ENCODE measurements around the gene RELL2.
A peak's percentile ranks its signal among the peaks of the same experiment; 100 is the strongest.

Gene RELL2

GRCh38 chr5:141611289-141611688 lies 25.5 kb upstream of the RELL2 start:
- H3K4me1 ChIP-seq (ENCODE audit: insufficient read depth, low read length), result peaks cover 18% of the 10 kb centered on the region
- H3K9me3 ChIP-seq (ENCODE audit: control insufficient read depth, insufficient read depth, low read length), result no peaks in the 10 kb centered on the region
- H3K36me3 ChIP-seq (ENCODE audit: insufficient read depth, low read length), result peaks cover 4% of the 10 kb centered on the region; the same call in 1 of the 2 replicates
- no peak overlapping the region for H3K9ac ChIP-seq (ENCODE audit: low read depth, low read length)

- peaks cover 28% of the 10 kb centered on the region for H3K4me1 ChIP-seq (ENCODE audit: insufficient read depth, low read length)
- no peak overlapping the region for H3K9ac ChIP-seq (ENCODE audit: low read depth, low read length)
Observed at GRCh38 chr5:141613344-141613743, 23.5 kb upstream of the RELL2 start.

GRCh38 chr5:141615991-141616720 lies 20.6 kb upstream of the RELL2 start:
- Histone ChIP-seq H3K4me1 (ENCODE audit: insufficient read depth, low read length) (peaks cover 25% of the 10 kb centered on the region), H3K9me3 (ENCODE audit: control insufficient read depth, insufficient read depth, low read length) (no peaks in the 10 kb centered on the region), H3K36me3 (ENCODE audit: insufficient read depth, low read length) (peaks cover 6% of the 10 kb centered on the region; the same call in 1 of the 2 replicates), H3K9ac (ENCODE audit: low read depth, low read length) (no peak overlapping the region)

More at GRCh38 chr5:141613344-141613743, 23.5 kb upstream of the RELL2 start:
- Histone ChIP-seq H3K9me3 (ENCODE audit: control insufficient read depth, insufficient read depth, low read length) (no peaks in the 10 kb centered on the region), H3K36me3 (ENCODE audit: insufficient read depth, low read length) (peaks cover 6% of the 10 kb centered on the region; the same call in 1 of the 2 replicates)

GRCh38 chr5:141617128-141617527 lies 19.7 kb upstream of the RELL2 start:
- Histone ChIP-seq H3K9ac (ENCODE audit: low read depth, low read length) (peak overlapping the region; percentile 98; the same call in 1 of the 2 replicates), H3K9me3 (ENCODE audit: control insufficient read depth, insufficient read depth, low read length) (no peaks in the 10 kb centered on the region), H3K4me1 (ENCODE audit: insufficient read depth, low read length) (peaks cover 22% of the 10 kb centered on the region), H3K36me3 (ENCODE audit: insufficient read depth, low read length) (peaks cover 6% of the 10 kb centered on the region; the same call in 1 of the 2 replicates)

- peaks cover 6% of the 10 kb centered on the region for H3K36me3 ChIP-seq (ENCODE audit: insufficient read depth, low read length)
- H3K9me3 ChIP-seq (ENCODE audit: control insufficient read depth, insufficient read depth, low read length), result no peaks in the 10 kb centered on the region
- H3K4me1 ChIP-seq (ENCODE audit: insufficient read depth, low read length), result peaks cover 22% of the 10 kb centered on the region
- peak overlapping the region; percentile 98 for H3K9ac ChIP-seq (ENCODE audit: low read depth, low read length)
Observed at GRCh38 chr5:141617682-141618029, 19.1 kb upstream of the RELL2 start.

- peaks cover 21% of the 10 kb centered on the region for H3K4me1 ChIP-seq (ENCODE audit: insufficient read depth, low read length)
- no peaks in the 10 kb centered on the region for H3K9me3 ChIP-seq (ENCODE audit: control insufficient read depth, insufficient read depth, low read length)
- H3K36me3 ChIP-seq (ENCODE audit: insufficient read depth, low read length), result peaks cover 6% of the 10 kb centered on the region
- peak overlapping the region; percentile 98 for H3K9ac ChIP-seq (ENCODE audit: low read depth, low read length)
Observed at GRCh38 chr5:141618030-141618803, 18.6 kb upstream of the RELL2 start.

GRCh38 chr5:141618804-141619554 lies 17.8 kb upstream of the RELL2 start, which contains the start of gene DIAPH1:
Gene DIAPH1 (minus strand): TSS chr5:141619000. CDS start chr5:141618914, 86 bp downstream.
- Histone ChIP-seq H3K9me3 (ENCODE audit: control insufficient read depth, insufficient read depth, low read length) (no peaks in the 10 kb centered on the region), H3K9ac (ENCODE audit: low read depth, low read length) (peak within 1 kb of the TSS; percentile 98), H3K4me1 (ENCODE audit: insufficient read depth, low read length) (peaks cover 21% of the 10 kb centered on the region), H3K36me3 (ENCODE audit: insufficient read depth, low read length) (peaks cover 6% of the 10 kb centered on the region)

GRCh38 chr5:141623186-141623585 lies 13.6 kb upstream of the RELL2 start:
- Histone ChIP-seq H3K9ac (ENCODE audit: low read depth, low read length) (no peak overlapping the region), H3K9me3 (ENCODE audit: control insufficient read depth, insufficient read depth, low read length) (no peaks in the 10 kb centered on the region), H3K4me1 (ENCODE audit: insufficient read depth, low read length) (peaks cover 12% of the 10 kb centered on the region), H3K36me3 (ENCODE audit: insufficient read depth, low read length) (peaks cover 19% of the 10 kb centered on the region)

GRCh38 chr5:141623611-141624010 lies 13.2 kb upstream of the RELL2 start:
- no peaks in the 10 kb centered on the region for H3K9me3 ChIP-seq (ENCODE audit: control insufficient read depth, insufficient read depth, low read length)
- H3K9ac ChIP-seq (ENCODE audit: low read depth, low read length), result no peak overlapping the region
- peaks cover 20% of the 10 kb centered on the region for H3K36me3 ChIP-seq (ENCODE audit: insufficient read depth, low read length)
- peaks cover 12% of the 10 kb centered on the region for H3K4me1 ChIP-seq (ENCODE audit: insufficient read depth, low read length)

GRCh38 chr5:141628175-141628788 lies 8.5 kb upstream of the RELL2 start:
- peaks cover 35% of the 10 kb centered on the region for H3K36me3 ChIP-seq (ENCODE audit: insufficient read depth, low read length)
- H3K4me1 ChIP-seq (ENCODE audit: insufficient read depth, low read length), result peaks cover 8% of the 10 kb centered on the region

GRCh38 chr5:141630570-141631140 lies 6.1 kb upstream of the RELL2 start:
- no peaks in the 10 kb centered on the region for H3K9me3 ChIP-seq (ENCODE audit: control insufficient read depth, insufficient read depth, low read length)
- H3K9ac ChIP-seq (ENCODE audit: low read depth, low read length), result no peak overlapping the region
- H3K36me3 ChIP-seq (ENCODE audit: insufficient read depth, low read length), result peaks cover 30% of the 10 kb centered on the region
- no peaks in the 10 kb centered on the region for H3K4me1 ChIP-seq (ENCODE audit: insufficient read depth, low read length)

More at GRCh38 chr5:141628175-141628788, 8.5 kb upstream of the RELL2 start:
- Histone ChIP-seq H3K9me3 (ENCODE audit: control insufficient read depth, insufficient read depth, low read length) (no peaks in the 10 kb centered on the region), H3K9ac (ENCODE audit: low read depth, low read length) (no peak overlapping the region)

GRCh38 chr5:141632650-141633049 lies 4.1 kb upstream of the RELL2 start:
- H3K9ac ChIP-seq (ENCODE audit: low read depth, low read length), result no peak overlapping the region
- H3K9me3 ChIP-seq (ENCODE audit: control insufficient read depth, insufficient read depth, low read length), result no peaks in the 10 kb centered on the region
- H3K4me1 ChIP-seq (ENCODE audit: insufficient read depth, low read length), result peaks cover 3% of the 10 kb centered on the region; the same call in 1 of the 2 replicates
- peaks cover 22% of the 10 kb centered on the region for H3K36me3 ChIP-seq (ENCODE audit: insufficient read depth, low read length)

GRCh38 chr5:141633871-141634561 lies 2.8 kb upstream of the RELL2 start:
- peaks cover 11% of the 10 kb centered on the region; the same call in 1 of the 2 replicates for H3K36me3 ChIP-seq (ENCODE audit: insufficient read depth, low read length)
- no peaks in the 10 kb centered on the region for H3K9me3 ChIP-seq (ENCODE audit: control insufficient read depth, insufficient read depth, low read length)
- peaks cover 3% of the 10 kb centered on the region; the same call in 1 of the 2 replicates for H3K4me1 ChIP-seq (ENCODE audit: insufficient read depth, low read length)
- H3K9ac ChIP-seq (ENCODE audit: low read depth, low read length), result no peak overlapping the region
